ENCODE results near the gene TSKU. TPM values are rescaled to one million over a fixed set of nuclear protein-coding genes. Genes with fewer than 3 reads are reported as not detected.

Gene TSKU
- total RNA-seq, 1 donor from 2014 or later, result 42.3 TPM

- Mint-ChIP-seq H3K4me3 (ENCODE audit: unreplicated experiment) (no peak overlapping the region), H3K4me1 (ENCODE audit: low read depth) (peaks cover 51% of the 10 kb centered on the region), H3K9me3 (ENCODE audit: low read depth) (no peaks in the 10 kb centered on the region), H3K27ac (ENCODE audit: unreplicated experiment) (no peak overlapping the region), H3K36me3 (ENCODE audit: low read depth) (peaks cover 2% of the 10 kb centered on the region), H3K27me3 (ENCODE audit: low read depth) (no peaks in the 10 kb centered on the region)
- DNase-seq (ENCODE audit: low spot score), result no peak
- TF ChIP-seq CTCF (IDR thresholded peaks at IDR 0.05), result no peak
Measured at GRCh38 chr11:76801225-76801624, 18.1 kb downstream of the TSKU start.

GRCh38 chr11:76801736-76802135 is 18.6 kb downstream of the TSKU start:
- TF ChIP-seq CTCF (IDR thresholded peaks at IDR 0.05), result no peak
- no peaks in the 10 kb centered on the region for H3K9me3 Mint-ChIP-seq (ENCODE audit: low read depth)
- DNase-seq (ENCODE audit: low spot score), result no peak
- H3K36me3 Mint-ChIP-seq (ENCODE audit: low read depth), result peaks cover 2% of the 10 kb centered on the region
- no peak overlapping the region for H3K27ac Mint-ChIP-seq (ENCODE audit: unreplicated experiment)
- peaks cover 53% of the 10 kb centered on the region for H3K4me1 Mint-ChIP-seq (ENCODE audit: low read depth)
- H3K4me3 Mint-ChIP-seq (ENCODE audit: unreplicated experiment), result no peak overlapping the region
- H3K27me3 Mint-ChIP-seq (ENCODE audit: low read depth), result no peaks in the 10 kb centered on the region

GRCh38 chr11:76802151-76802550 is 19.0 kb downstream of the TSKU start:
- Mint-ChIP-seq H3K9me3 (ENCODE audit: low read depth) (no peaks in the 10 kb centered on the region), H3K27me3 (ENCODE audit: low read depth) (no peaks in the 10 kb centered on the region), H3K4me3 (ENCODE audit: unreplicated experiment) (no peak overlapping the region), H3K27ac (ENCODE audit: unreplicated experiment) (no peak overlapping the region), H3K4me1 (ENCODE audit: low read depth) (peaks cover 57% of the 10 kb centered on the region), H3K36me3 (ENCODE audit: low read depth) (peaks cover 2% of the 10 kb centered on the region)
- DNase-seq (ENCODE audit: low spot score), result no peak
- TF ChIP-seq CTCF (IDR thresholded peaks at IDR 0.05), result no peak

GRCh38 chr11:76802621-76803020 is 19.5 kb downstream of the TSKU start:
- Mint-ChIP-seq H3K36me3 (ENCODE audit: low read depth) (peaks cover 1% of the 10 kb centered on the region), H3K27me3 (ENCODE audit: low read depth) (no peaks in the 10 kb centered on the region), H3K4me1 (ENCODE audit: low read depth) (peaks cover 62% of the 10 kb centered on the region), H3K9me3 (ENCODE audit: low read depth) (no peaks in the 10 kb centered on the region), H3K4me3 (ENCODE audit: unreplicated experiment) (no peak overlapping the region), H3K27ac (ENCODE audit: unreplicated experiment) (no peak overlapping the region)
- TF ChIP-seq CTCF (IDR thresholded peaks at IDR 0.05), result no peak
- no peak for DNase-seq (ENCODE audit: low spot score)

- no peaks in the 10 kb centered on the region for H3K36me3 Mint-ChIP-seq (ENCODE audit: low read depth)
- H3K27me3 Mint-ChIP-seq (ENCODE audit: low read depth), result no peaks in the 10 kb centered on the region
- no peak for DNase-seq (ENCODE audit: low spot score)
- peaks cover 63% of the 10 kb centered on the region for H3K4me1 Mint-ChIP-seq (ENCODE audit: low read depth)
- no peaks in the 10 kb centered on the region for H3K9me3 Mint-ChIP-seq (ENCODE audit: low read depth)
- no peak for TF ChIP-seq CTCF (IDR thresholded peaks at IDR 0.05)
- no peak overlapping the region for H3K27ac Mint-ChIP-seq (ENCODE audit: unreplicated experiment)
- H3K4me3 Mint-ChIP-seq (ENCODE audit: unreplicated experiment), result no peak overlapping the region
Measured at GRCh38 chr11:76803023-76803422, 19.9 kb downstream of the TSKU start.
